Chondrocyte (in vitro differentiated cells): ENCODE data around the gene DUSP21. TPM values are rescaled to one million over a fixed set of nuclear protein-coding genes. Genes with fewer than 3 reads are reported as not detected.

Experiments
- DNase-seq: peaks from one replicate; pipeline ENCODE4 v3.0.0; 2021; ENCODE audit warnings: mixed read lengths, low spot score
- H3K27ac Mint-ChIP-seq: one replicate; pipeline ENCODE4 v1.8.0; 2021; ENCODE audit warnings: mild to moderate bottlenecking, moderate library complexity, mixed read lengths; ENCODE audit not compliant: unreplicated experiment
- H3K27me3 Mint-ChIP-seq: 2 replicates; pipeline ENCODE4 v1.8.0; 2021; ENCODE audit warnings: low read depth, mixed read lengths
- H3K36me3 Mint-ChIP-seq: 2 replicates; pipeline ENCODE4 v1.8.0; 2021; ENCODE audit warnings: low read depth, mixed read lengths
- H3K4me1 Mint-ChIP-seq: 2 replicates; pipeline ENCODE4 v1.8.0; 2021; ENCODE audit warnings: low read depth, mild to moderate bottlenecking, mixed read lengths
- H3K4me3 Mint-ChIP-seq: one replicate; pipeline ENCODE4 v1.8.0; 2021; ENCODE audit warnings: mild to moderate bottlenecking, moderate library complexity, mixed read lengths; ENCODE audit not compliant: unreplicated experiment
- H3K9me3 Mint-ChIP-seq: 2 replicates; pipeline ENCODE4 v1.8.0; 2021; ENCODE audit warnings: low read depth, mixed read lengths
- CTCF ChIP-seq: fragments of 200-600 bp; sonication (generic); IDR thresholded peaks from 2 replicates; pipeline ENCODE4 v1.5.0; 2021; ENCODE audit warnings: antibody characterized with exemption, mild to moderate bottlenecking, moderate library complexity
- total RNA-seq: library from RNA; stranded (reverse); gene quantifications from 3 replicates; pipeline ENCODE4 v1.2.1, GENCODE V29; 2021

DUSP21 gene
- total RNA-seq, 1 donor from 2014 or later: not detected

- peak overlapping the region; percentile 88 for H3K4me3 Mint-ChIP-seq
- H3K9me3 Mint-ChIP-seq: no peaks in the 10 kb centered on the region
- peaks cover 25% of the 10 kb centered on the region for H3K4me1 Mint-ChIP-seq
- no peak for DNase-seq
- H3K27ac Mint-ChIP-seq: peak overlapping the region; percentile 32
- no peaks in the 10 kb centered on the region for H3K36me3 Mint-ChIP-seq
- no peak for TF ChIP-seq CTCF
- H3K27me3 Mint-ChIP-seq: no peaks in the 10 kb centered on the region
These were observed 31.3 kb downstream of the DUSP21 start for GRCh38 chrX:44875185-44875489.

- Mint-ChIP-seq H3K4me1 (peaks cover 24% of the 10 kb centered on the region), H3K36me3 (no peaks in the 10 kb centered on the region), H3K27me3 (no peaks in the 10 kb centered on the region), H3K4me3 (peak overlapping the region; percentile 88), H3K27ac (peak overlapping the region; percentile 27), H3K9me3 (no peaks in the 10 kb centered on the region)
- no peak for TF ChIP-seq CTCF
- DNase-seq: no peak
These were observed 32.3 kb downstream of the DUSP21 start for GRCh38 chrX:44876086-44876485.

- H3K9me3 Mint-ChIP-seq: no peaks in the 10 kb centered on the region
- no peak overlapping the region for H3K27ac Mint-ChIP-seq
- no peak for DNase-seq
- no peaks in the 10 kb centered on the region for H3K36me3 Mint-ChIP-seq
- H3K27me3 Mint-ChIP-seq: no peaks in the 10 kb centered on the region
- peaks cover 20% of the 10 kb centered on the region for H3K4me1 Mint-ChIP-seq
- no peak overlapping the region for H3K4me3 Mint-ChIP-seq
- TF ChIP-seq CTCF: no peak
These were observed 32.9 kb downstream of the DUSP21 start for GRCh38 chrX:44876767-44877166.

GRCh38 chrX:44878780-44879179, 35.0 kb downstream of the DUSP21 start:
- no peaks in the 10 kb centered on the region for H3K27me3 Mint-ChIP-seq
- H3K4me3 Mint-ChIP-seq: no peak overlapping the region
- H3K9me3 Mint-ChIP-seq: no peaks in the 10 kb centered on the region
- no peak overlapping the region for H3K27ac Mint-ChIP-seq
- H3K36me3 Mint-ChIP-seq: no peaks in the 10 kb centered on the region
- no peak for DNase-seq
- no peak for TF ChIP-seq CTCF
- H3K4me1 Mint-ChIP-seq: peaks cover 23% of the 10 kb centered on the region

- no peaks in the 10 kb centered on the region for H3K36me3 Mint-ChIP-seq
- no peaks in the 10 kb centered on the region for H3K27me3 Mint-ChIP-seq
- H3K4me1 Mint-ChIP-seq: peaks cover 9% of the 10 kb centered on the region
- no peak overlapping the region for H3K27ac Mint-ChIP-seq
- H3K4me3 Mint-ChIP-seq: no peak overlapping the region
- TF ChIP-seq CTCF: no peak
- no peaks in the 10 kb centered on the region for H3K9me3 Mint-ChIP-seq
- DNase-seq: no peak
These were observed 37.7 kb downstream of the DUSP21 start for GRCh38 chrX:44881549-44881948.
